Measurements from ENCODE around the gene DPYSL3.

GRCh38 chr5:147507480-147508126 is 2.3 kb downstream of the DPYSL3 start:
- no peak for TF ChIP-seq ZNF274 (IDR thresholded peaks at IDR 0.05; ENCODE audit: low read depth, low read length)
- TF ChIP-seq YY1 (IDR thresholded peaks at IDR 0.05; ENCODE audit: insufficient read depth, insufficient read length) = no peak
